NT2/D1 (cell line): Measurements from ENCODE around the gene NCOA3.

ENCODE experiments used
- DNase-seq: peaks from one replicate; pipeline ENCODE4 v3.0.0-alpha.2; 2011; ENCODE audit warnings: low read depth, low spot score
- H3K27me3 ChIP-seq: 2 replicates; pipeline ENCODE4 v1.6.0; 2011; ENCODE audit warnings: mild to moderate bottlenecking; ENCODE audit not compliant: insufficient read length, insufficient read depth
- H3K36me3 ChIP-seq: 2 replicates; pipeline ENCODE4 v1.6.1; 2011; ENCODE audit warnings: mild to moderate bottlenecking, low read length, mixed read lengths; ENCODE audit not compliant: insufficient read depth, insufficient read length
- H3K4me1 ChIP-seq: 2 replicates; pipeline ENCODE4 v1.5.1; 2011; ENCODE audit not compliant: insufficient read depth, insufficient read length
- H3K4me3 ChIP-seq: 2 replicates; pipeline ENCODE4 v1.5.1; 2011; ENCODE audit warnings: low read depth; ENCODE audit not compliant: insufficient read length
- H3K9ac ChIP-seq: 2 replicates; pipeline ENCODE4 v1.6.0; 2011; ENCODE audit warnings: low read depth; ENCODE audit not compliant: insufficient read length
- H3K9me3 ChIP-seq: 2 replicates; pipeline ENCODE4 v1.5.1; 2011; ENCODE audit warnings: mild to moderate bottlenecking, low read length; ENCODE audit not compliant: insufficient read depth
- SUZ12 ChIP-seq: IDR thresholded peaks from 2 replicates; pipeline ENCODE4 v1.6.1; 2011; ENCODE audit not compliant: insufficient read length, insufficient read depth; ENCODE audit errors: extremely low read depth
- YY1 ChIP-seq: IDR thresholded peaks from 2 replicates; pipeline ENCODE4 v1.6.1; 2011; ENCODE audit not compliant: insufficient read length, insufficient read depth
- ZNF274 ChIP-seq: IDR thresholded peaks from 2 replicates; pipeline ENCODE4 v1.6.1; 2011; ENCODE audit warnings: mild to moderate bottlenecking, low read depth, low read length

NCOA3 gene

DNA sequence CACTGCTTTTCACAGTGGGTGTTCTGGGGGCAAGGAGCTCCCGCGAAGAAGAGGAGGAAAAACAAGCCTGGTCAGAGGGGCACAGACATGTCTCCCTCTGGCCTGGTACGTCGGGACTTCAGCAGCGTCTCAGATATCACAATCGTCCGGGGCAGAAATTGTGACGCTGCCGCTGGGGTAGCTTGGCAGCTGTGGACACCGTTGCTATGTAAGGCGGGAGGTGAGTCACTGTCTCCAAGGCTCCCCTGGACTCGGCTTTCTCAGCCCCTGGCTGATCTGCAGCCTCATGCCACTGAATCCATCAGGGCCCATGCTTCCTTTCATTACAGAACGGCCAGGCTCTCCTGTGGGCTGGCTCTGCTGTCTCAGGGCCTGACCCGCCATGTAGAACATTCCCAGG is 184.9 kb downstream of the NCOA3 start:
- Histone ChIP-seq H3K4me1 (peaks cover 11% of the 10 kb centered on the region), H3K9me3 (peaks cover 28% of the 10 kb centered on the region), H3K9ac (no peak overlapping the region), H3K4me3 (no peak overlapping the region), H3K27me3 (no peaks in the 10 kb centered on the region), H3K36me3 (peaks cover 75% of the 10 kb centered on the region)
- DNase-seq = no peak
- no peak for TF ChIP-seq SUZ12
- no peak for TF ChIP-seq ZNF274
- no peak for TF ChIP-seq YY1

- no peaks in the 10 kb centered on the region for H3K27me3 ChIP-seq
- no peak overlapping the region for H3K9ac ChIP-seq
- peaks cover 68% of the 10 kb centered on the region for H3K36me3 ChIP-seq
- no peak for DNase-seq
- peaks cover 35% of the 10 kb centered on the region for H3K9me3 ChIP-seq
- peaks cover 11% of the 10 kb centered on the region for H3K4me1 ChIP-seq
- H3K4me3 ChIP-seq = no peak overlapping the region
- TF ChIP-seq YY1 (no peak), ZNF274 (no peak), SUZ12 (no peak)
Measured at GRCh38 chr20:47687095-47687987, 185.7 kb downstream of the NCOA3 start.

DNA sequence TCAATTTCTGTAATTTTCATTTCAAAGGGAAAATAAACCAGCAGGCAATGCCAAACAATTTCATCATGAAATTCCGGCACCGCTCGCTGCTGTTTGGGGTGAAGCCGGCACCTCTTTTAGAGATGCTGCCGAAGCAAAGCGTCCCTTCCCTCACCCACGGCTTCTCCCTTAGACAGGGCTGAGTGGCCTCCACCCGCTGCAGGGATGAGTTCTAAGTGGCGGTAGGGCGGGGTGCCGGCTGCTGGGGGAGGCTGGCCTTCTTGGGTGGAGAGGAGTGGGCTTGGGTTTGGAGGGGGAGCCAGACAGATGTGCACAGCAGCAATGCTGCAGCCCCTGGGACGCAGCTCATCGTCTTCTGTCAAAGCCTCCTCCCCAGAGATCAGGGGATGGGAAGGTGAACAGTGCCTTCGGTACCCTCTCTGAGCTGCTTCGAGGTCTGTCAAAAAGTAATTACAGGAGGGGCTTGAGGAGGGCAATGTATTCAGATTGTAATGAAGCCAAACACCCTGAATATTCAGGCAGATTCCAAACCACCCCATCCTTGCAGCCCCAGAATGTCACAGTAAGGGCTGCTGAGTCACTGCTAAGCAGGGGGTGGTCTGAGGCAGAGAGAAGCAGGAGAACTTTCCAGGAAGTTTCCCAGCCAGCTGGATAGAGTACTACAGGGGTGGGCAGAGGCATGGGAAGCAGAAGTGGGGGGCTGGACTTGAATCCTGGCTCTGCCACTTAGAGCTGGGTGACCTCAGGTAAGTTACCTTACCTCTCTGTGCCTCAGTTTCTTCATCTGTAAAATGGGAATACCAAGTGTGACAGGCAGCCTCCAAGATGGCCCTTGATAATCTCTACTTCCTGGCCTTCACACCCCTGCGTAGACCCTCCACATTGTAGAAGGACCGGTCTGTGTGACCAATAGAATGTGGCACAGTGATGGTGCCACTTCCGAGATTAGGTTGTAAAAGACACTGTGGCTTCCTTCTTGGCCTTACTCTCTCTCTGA is 187.0 kb downstream of the NCOA3 start:
- H3K9ac ChIP-seq = peak overlapping the region; percentile 3
- peaks cover 49% of the 10 kb centered on the region for H3K9me3 ChIP-seq
- peaks cover 11% of the 10 kb centered on the region for H3K4me1 ChIP-seq
- DNase-seq = peak; percentile 88
- no peak for TF ChIP-seq YY1
- no peak for TF ChIP-seq SUZ12
- TF ChIP-seq ZNF274 = no peak
- peaks cover 57% of the 10 kb centered on the region for H3K36me3 ChIP-seq
- no peaks in the 10 kb centered on the region for H3K27me3 ChIP-seq
- no peak overlapping the region for H3K4me3 ChIP-seq

- DNase-seq = no peak
Measured at GRCh38 chr20:47689731-47690130, 188.0 kb downstream of the NCOA3 start.

GRCh38 chr20:47691625-47692024 is 189.9 kb downstream of the NCOA3 start:
- Histone ChIP-seq H3K4me1 (peaks cover 11% of the 10 kb centered on the region), H3K4me3 (no peak overlapping the region), H3K27me3 (no peaks in the 10 kb centered on the region), H3K9ac (no peak overlapping the region), H3K36me3 (peaks cover 55% of the 10 kb centered on the region), H3K9me3 (peaks cover 67% of the 10 kb centered on the region)
- DNase-seq = no peak
- no peak for TF ChIP-seq YY1
- no peak for TF ChIP-seq SUZ12
- no peak for TF ChIP-seq ZNF274

More at GRCh38 chr20:47689731-47690130, 188.0 kb downstream of the NCOA3 start:
- Histone ChIP-seq H3K9ac (no peak overlapping the region), H3K9me3 (peaks cover 59% of the 10 kb centered on the region), H3K4me1 (peaks cover 11% of the 10 kb centered on the region), H3K4me3 (no peak overlapping the region), H3K27me3 (no peaks in the 10 kb centered on the region), H3K36me3 (peaks cover 56% of the 10 kb centered on the region)
- TF ChIP-seq SUZ12 = no peak
- TF ChIP-seq ZNF274 = no peak
- no peak for TF ChIP-seq YY1

GRCh38 chr20:47694021-47694818 is 192.5 kb downstream of the NCOA3 start:
- no peaks in the 10 kb centered on the region for H3K27me3 ChIP-seq
- H3K9me3 ChIP-seq = peaks cover 67% of the 10 kb centered on the region
- TF ChIP-seq YY1 = no peak
- TF ChIP-seq ZNF274 = no peak
- no peak for TF ChIP-seq SUZ12
- DNase-seq = no peak
- peaks cover 55% of the 10 kb centered on the region for H3K36me3 ChIP-seq
- no peaks in the 10 kb centered on the region for H3K4me1 ChIP-seq
- no peak overlapping the region for H3K4me3 ChIP-seq
- H3K9ac ChIP-seq = no peak overlapping the region

DNA sequence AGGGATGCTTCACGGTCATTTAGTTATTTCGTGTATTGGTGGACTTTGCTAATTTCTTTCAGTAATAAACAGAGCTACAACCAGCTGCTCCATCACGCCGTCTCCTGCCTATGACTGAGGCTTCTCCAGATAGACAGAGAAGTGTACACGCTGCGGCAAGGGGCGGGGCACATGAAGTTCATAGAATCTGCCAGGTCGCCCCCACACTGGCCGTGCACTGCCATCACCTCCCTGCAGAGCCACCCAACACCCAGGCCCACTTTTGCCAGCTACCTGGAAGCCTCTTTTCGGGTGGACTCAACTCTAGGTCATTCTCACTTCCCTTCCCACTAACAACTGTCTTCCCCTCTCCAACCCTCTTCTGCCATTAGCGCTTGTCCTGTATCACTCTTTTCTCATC is 195.2 kb downstream of the NCOA3 start:
- H3K4me1 ChIP-seq = no peaks in the 10 kb centered on the region
- no peak overlapping the region for H3K9ac ChIP-seq
- no peaks in the 10 kb centered on the region for H3K27me3 ChIP-seq
- no peak overlapping the region for H3K4me3 ChIP-seq
- peaks cover 66% of the 10 kb centered on the region for H3K36me3 ChIP-seq
- peaks cover 41% of the 10 kb centered on the region for H3K9me3 ChIP-seq
- DNase-seq = no peak
- no peak for TF ChIP-seq SUZ12
- no peak for TF ChIP-seq YY1
- no peak for TF ChIP-seq ZNF274
